Gastrocnemius medialis (tissue), 4 donors: ENCODE results near the gene IL17RA. TPM values are rescaled to one million over a fixed set of nuclear protein-coding genes. Genes with fewer than 3 reads are reported as not detected.

Source experiments
- ATAC-seq, 2 donors: fragments of 150-250 bp; one replicate each; pipeline ENCODE4 v1.9.1; 2016
- DNase-seq, 2 donors: peaks; one replicate each; pipeline ENCODE4 v3.0.0-alpha.2; 2019
- H3K27ac ChIP-seq, 4 donors: fragments of 200-600 bp; sonication (generic); 1 replicate in 1 of 4; 2 replicates in 3 of 4; pipeline ENCODE4 v1.5.1; 2016 to 2018; ENCODE audit warnings: mild to moderate bottlenecking in 2 of 4, moderate library complexity in 1 of 4
- H3K27me3 ChIP-seq, 3 donors: fragments of 200-600 bp; sonication (generic) in 2 of 3; 1 replicate in 1 of 3; 2 replicates in 2 of 3; pipeline versions ENCODE4 v1.5.1 to v1.6.0; 2016 to 2019; ENCODE audit warnings: mild to moderate bottlenecking in 1 of 3, moderate library complexity in 1 of 3
- H3K36me3 ChIP-seq, 2 donors: fragments of 200-600 bp; sonication (generic) in 1 of 2; one replicate each; pipeline ENCODE4 v1.5.1; 2017 to 2018
- H3K4me1 ChIP-seq, 2 donors: fragments of 200-600 bp; sonication (generic) in 1 of 2; one replicate each; pipeline ENCODE4 v1.5.1; 2016 to 2017; ENCODE audit warnings: mild to moderate bottlenecking in 2 of 2
- H3K4me3 ChIP-seq, 4 donors: fragments of 200-600 bp; sonication (generic) in 3 of 4; 1 replicate in 1 of 4; 2 replicates in 3 of 4; pipeline ENCODE4 v1.5.1; 2016 to 2019; ENCODE audit warnings: mild to moderate bottlenecking in 2 of 4
- H3K9me3 ChIP-seq, 3 donors: fragments of 200-600 bp; sonication (generic) in 2 of 3; 1 replicate in 1 of 3; 2 replicates in 2 of 3; pipeline ENCODE4 v1.5.1; 2016 to 2019
- POLR2A ChIP-seq, 2 donors: fragments of 450-650 bp; IDR thresholded peaks; one replicate each; pipeline ENCODE4 v1.6.1; 2017; ENCODE audit warnings: antibody characterized with exemption in 2 of 2, mild to moderate bottlenecking in 2 of 2, moderate library complexity in 2 of 2
- in situ Hi-C, 4 donors: fragments of 200-750 bp; cut with MboI; loops; one replicate each; pipeline versions ENCODE4 v1.15.0 to v1.8.0; 2017; ENCODE audit warnings: low sequenced_read_pairs in 4 of 4
- intact Hi-C: fragments of 100-400 bp; cut with DNase I; formaldehyde crosslinking; loops from one replicate; pipeline ENCODE4 v1.15.1; 2023; ENCODE audit warnings: low total_unique reads
- total RNA-seq, 4 donors: library from RNA; depleted of rRNA; stranded (reverse); fragments of >200 nt; gene quantifications; one replicate each; pipeline versions ENCODE4 v1.1.0 to v1.2.3, GENCODE V29; 2016
- TF ChIP-seq, protein P1 (sequence below), 5 experiments: fragments of 450-650 bp in 3 of 5; fragments of 200-600 bp in 2 of 5; sonication (generic) in 2 of 5; IDR thresholded peaks in 4 of 5; conservative IDR thresholded peaks in 1 of 5; 1 replicate in 4 of 5; 2 replicates in 1 of 5; pipeline ENCODE4 v1.5.1; 2016 to 2019; ENCODE audit warnings: antibody characterized with exemption in 5 of 5, mild to moderate bottlenecking in 3 of 5, moderate library complexity in 3 of 5

The IL17RA gene
- total RNA-seq, 4 donors from 2014 or later, result 1.4 to 3.9 (median 3.6) TPM

GRCh38 chr22:17114173-17114897 lies 29.5 kb downstream of the IL17RA start:
- TF ChIP-seq, protein P1, sequence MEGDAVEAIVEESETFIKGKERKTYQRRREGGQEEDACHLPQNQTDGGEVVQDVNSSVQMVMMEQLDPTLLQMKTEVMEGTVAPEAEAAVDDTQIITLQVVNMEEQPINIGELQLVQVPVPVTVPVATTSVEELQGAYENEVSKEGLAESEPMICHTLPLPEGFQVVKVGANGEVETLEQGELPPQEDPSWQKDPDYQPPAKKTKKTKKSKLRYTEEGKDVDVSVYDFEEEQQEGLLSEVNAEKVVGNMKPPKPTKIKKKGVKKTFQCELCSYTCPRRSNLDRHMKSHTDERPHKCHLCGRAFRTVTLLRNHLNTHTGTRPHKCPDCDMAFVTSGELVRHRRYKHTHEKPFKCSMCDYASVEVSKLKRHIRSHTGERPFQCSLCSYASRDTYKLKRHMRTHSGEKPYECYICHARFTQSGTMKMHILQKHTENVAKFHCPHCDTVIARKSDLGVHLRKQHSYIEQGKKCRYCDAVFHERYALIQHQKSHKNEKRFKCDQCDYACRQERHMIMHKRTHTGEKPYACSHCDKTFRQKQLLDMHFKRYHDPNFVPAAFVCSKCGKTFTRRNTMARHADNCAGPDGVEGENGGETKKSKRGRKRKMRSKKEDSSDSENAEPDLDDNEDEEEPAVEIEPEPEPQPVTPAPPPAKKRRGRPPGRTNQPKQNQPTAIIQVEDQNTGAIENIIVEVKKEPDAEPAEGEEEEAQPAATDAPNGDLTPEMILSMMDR (IDR thresholded peaks at IDR 0.05 in 4 of 5, conservative IDR thresholded peaks at IDR 0.05 in 1 of 5), result no peak
- TF ChIP-seq POLR2A (IDR thresholded peaks at IDR 0.05), result no peak
- ATAC-seq (no peak), DNase-seq (no peak)
- Histone ChIP-seq H3K4me3 (no peak overlapping the region), H3K4me1 (peaks cover 3 to 11% of the 10 kb centered on the region in 2 donors), H3K27me3 (no peaks in the 10 kb centered on the region), H3K36me3 (no peaks in the 10 kb centered on the region), H3K27ac (no peak overlapping the region), H3K9me3 (no peaks in the 10 kb centered on the region)
- intact Hi-C loops (no loop called here), in situ Hi-C loops (no loop called here)

DNA sequence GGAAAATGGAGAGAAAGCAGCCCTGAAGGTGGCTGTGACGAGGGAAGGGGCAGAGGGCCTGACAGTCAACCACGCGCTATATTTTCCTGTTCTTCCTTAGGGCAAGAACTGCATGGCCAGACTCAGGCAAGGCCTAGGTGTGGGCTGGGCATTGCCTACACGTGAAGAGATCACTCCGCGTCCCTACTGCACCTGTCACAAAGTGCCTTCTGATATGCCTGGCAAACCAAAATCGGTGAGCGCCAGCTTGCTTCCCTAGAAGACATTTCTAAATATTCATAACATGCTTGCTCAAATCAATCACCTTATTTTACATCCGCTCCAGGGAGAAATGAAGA lies 30.1 kb downstream of the IL17RA start:
- intact Hi-C loops (no loop called here), in situ Hi-C loops (no loop called here)
- no peak for ATAC-seq
- Histone ChIP-seq H3K36me3 (no peaks in the 10 kb centered on the region), H3K27me3 (no peaks in the 10 kb centered on the region), H3K4me1 (peaks cover 8 to 12% of the 10 kb centered on the region in 2 donors), H3K27ac (no peak overlapping the region), H3K9me3 (no peaks in the 10 kb centered on the region), H3K4me3 (no peak overlapping the region)
- DNase-seq, result no peak
- no peak for TF ChIP-seq POLR2A (IDR thresholded peaks at IDR 0.05)
- TF ChIP-seq, protein P1 (IDR thresholded peaks at IDR 0.05 in 4 of 5, conservative IDR thresholded peaks at IDR 0.05 in 1 of 5), result no peak

DNA sequence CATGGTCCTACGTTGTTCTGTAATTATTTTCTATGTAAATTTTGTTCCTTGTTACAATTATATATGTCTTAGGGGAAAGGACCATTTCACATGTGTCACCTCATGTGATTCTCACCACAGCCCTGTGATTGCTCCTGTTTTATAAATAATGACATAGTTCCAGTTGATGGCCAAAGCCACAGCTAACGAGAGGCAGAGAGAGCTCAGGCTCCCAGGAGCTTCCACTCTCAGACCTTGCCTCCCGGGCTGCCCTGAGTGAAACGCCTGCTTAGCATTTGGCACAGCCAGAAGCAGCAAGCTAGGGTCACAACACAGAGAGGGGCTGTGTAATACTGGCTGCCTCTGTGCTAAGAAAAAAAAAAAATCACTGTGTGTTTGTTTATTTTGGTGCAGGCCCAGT lies 30.4 kb downstream of the IL17RA start:
- in situ Hi-C loops, result no loop called here
- H3K27me3 ChIP-seq, result no peaks in the 10 kb centered on the region
- peaks cover 8 to 12% of the 10 kb centered on the region in 2 donors for H3K4me1 ChIP-seq
- TF ChIP-seq POLR2A (IDR thresholded peaks at IDR 0.05), result no peak
- TF ChIP-seq, protein P1 (IDR thresholded peaks at IDR 0.05 in 4 of 5, conservative IDR thresholded peaks at IDR 0.05 in 1 of 5), result no peak
- no peak overlapping the region for H3K4me3 ChIP-seq
- DNase-seq (no peak), ATAC-seq (no peak)
- intact Hi-C loops, result no loop called here
- no peaks in the 10 kb centered on the region for H3K9me3 ChIP-seq
- no peaks in the 10 kb centered on the region for H3K36me3 ChIP-seq
- no peak overlapping the region for H3K27ac ChIP-seq

DNA sequence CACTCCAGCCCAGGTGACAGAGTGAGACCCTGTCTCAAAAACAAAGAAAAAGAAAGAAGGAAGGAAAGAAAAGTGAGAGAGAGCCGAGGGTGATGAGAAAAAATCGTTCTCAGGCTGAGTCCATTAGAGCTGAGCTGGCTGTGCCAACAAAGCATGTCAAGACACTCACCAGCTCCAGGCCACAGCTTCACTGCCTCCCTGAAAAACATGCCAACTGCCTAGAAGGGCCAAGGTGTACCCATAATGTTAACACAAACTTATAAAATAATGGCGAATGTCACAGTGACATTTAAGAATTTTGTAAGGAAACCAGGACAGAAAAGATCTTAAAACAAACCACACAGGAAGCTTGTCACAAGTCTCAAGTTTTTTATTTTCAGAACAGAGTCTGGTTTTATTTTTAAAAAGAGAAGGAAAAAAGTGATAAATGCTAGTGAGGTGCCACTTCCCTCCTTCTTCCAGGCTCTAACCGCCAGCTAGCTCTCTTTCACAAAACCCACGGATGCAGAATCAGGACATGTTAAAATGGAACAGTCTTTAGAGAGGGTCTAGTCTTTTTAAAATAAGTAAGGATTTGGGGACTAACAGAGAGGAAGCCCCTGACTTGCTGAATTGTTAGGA lies 31.3 kb downstream of the IL17RA start:
- DNase-seq (no peak), ATAC-seq (no peak)
- H3K27me3 ChIP-seq, result no peaks in the 10 kb centered on the region
- intact Hi-C loops (no loop called here), in situ Hi-C loops (no loop called here)
- no peak overlapping the region for H3K4me3 ChIP-seq
- H3K4me1 ChIP-seq, result peaks cover 8 to 12% of the 10 kb centered on the region in 2 donors
- no peaks in the 10 kb centered on the region for H3K9me3 ChIP-seq
- no peak for TF ChIP-seq POLR2A (IDR thresholded peaks at IDR 0.05)
- TF ChIP-seq, protein P1 (IDR thresholded peaks at IDR 0.05 in 4 of 5, conservative IDR thresholded peaks at IDR 0.05 in 1 of 5), result no peak
- no peaks in the 10 kb centered on the region for H3K36me3 ChIP-seq
- H3K27ac ChIP-seq, result no peak overlapping the region
